Measurements from ENCODE around the gene VSIR. TPM values are rescaled to one million over a fixed set of nuclear protein-coding genes. Genes with fewer than 3 reads are reported as not detected.

Gene VSIR
- total RNA-seq, 1 donor from 2014 or later = 2.9 TPM

GRCh38 chr10:71772832-71773220 is 494 bp downstream of the VSIR start:
- H3K27me3 Mint-ChIP-seq (ENCODE audit: low read depth, unreplicated experiment) = peaks cover 36% of the 10 kb centered on the region
- peaks cover 3% of the 10 kb centered on the region for H3K9me3 Mint-ChIP-seq (ENCODE audit: unreplicated experiment)
- peak overlapping the region; percentile 34 for H3K4me3 Mint-ChIP-seq (ENCODE audit: unreplicated experiment)
- peaks cover 1% of the 10 kb centered on the region for H3K36me3 Mint-ChIP-seq (ENCODE audit: low read depth, unreplicated experiment)
- no peaks in the 10 kb centered on the region for H3K27me3 ChIP-seq (ENCODE audit: insufficient read depth, low read length)
- no peak for FAIRE-seq
- H3K4me1 Mint-ChIP-seq (ENCODE audit: low read depth, unreplicated experiment) = peaks cover 17% of the 10 kb centered on the region
- H3K36me3 ChIP-seq (ENCODE audit: insufficient read depth, low read length) = no peaks in the 10 kb centered on the region
- H3K27ac ChIP-seq (ENCODE audit: low read depth, low read length) = no peak overlapping the region
- H3K4me1 ChIP-seq (ENCODE audit: insufficient read depth, low read length) = peaks cover 22% of the 10 kb centered on the region
- H3K9ac ChIP-seq (ENCODE audit: low read length) = peak overlapping the region; percentile 68
- H3K79me2 ChIP-seq (ENCODE audit: insufficient read depth, low read length) = no peaks in the 10 kb centered on the region
- peak overlapping the region; percentile 82 for H2AFZ ChIP-seq (ENCODE audit: low read depth, low read length)
- peak overlapping the region; percentile 52 for H3K4me3 ChIP-seq (ENCODE audit: insufficient read depth, low read depth, low read length)
- H4K20me1 ChIP-seq (ENCODE audit: insufficient read depth, low read length) = no peaks in the 10 kb centered on the region
- H3K9me3 ChIP-seq (ENCODE audit: insufficient read depth, low read depth, low read length) = no peaks in the 10 kb centered on the region
- H3K4me2 ChIP-seq (ENCODE audit: low read length) = peak overlapping the region; percentile 86
- TF ChIP-seq CTCF (IDR thresholded peaks at IDR 0.05; ENCODE audit: insufficient read depth, low read depth, low read length) (no peak), EZH2 (IDR thresholded peaks at IDR 0.05; ENCODE audit: insufficient read depth, low read length) (no peak)
- no peak for DNase-seq (ENCODE audit: low read depth)
- H3K27ac Mint-ChIP-seq (ENCODE audit: unreplicated experiment) = no peak overlapping the region

GRCh38 chr10:71771821-71772617 is 1.3 kb downstream of the VSIR start:
- Mint-ChIP-seq H3K27ac (ENCODE audit: unreplicated experiment) (peak overlapping the region; percentile 47), H3K36me3 (ENCODE audit: low read depth, unreplicated experiment) (no peaks in the 10 kb centered on the region), H3K27me3 (ENCODE audit: low read depth, unreplicated experiment) (peaks cover 31% of the 10 kb centered on the region), H3K4me1 (ENCODE audit: low read depth, unreplicated experiment) (peaks cover 22% of the 10 kb centered on the region), H3K9me3 (ENCODE audit: unreplicated experiment) (no peaks in the 10 kb centered on the region), H3K4me3 (ENCODE audit: unreplicated experiment) (no peak overlapping the region)
- FAIRE-seq (no peak), DNase-seq (ENCODE audit: low read depth) (peak; percentile 68)
- Histone ChIP-seq H3K4me2 (ENCODE audit: low read length) (peak overlapping the region; percentile 86), H3K36me3 (ENCODE audit: insufficient read depth, low read length) (no peaks in the 10 kb centered on the region), H3K4me3 (ENCODE audit: insufficient read depth, low read depth, low read length) (no peak overlapping the region), H3K27ac (ENCODE audit: low read depth, low read length) (no peak overlapping the region), H3K79me2 (ENCODE audit: insufficient read depth, low read length) (no peaks in the 10 kb centered on the region), H3K4me1 (ENCODE audit: insufficient read depth, low read length) (peaks cover 31% of the 10 kb centered on the region), H3K9ac (ENCODE audit: low read length) (no peak overlapping the region), H3K27me3 (ENCODE audit: insufficient read depth, low read length) (no peaks in the 10 kb centered on the region), H3K9me3 (ENCODE audit: insufficient read depth, low read depth, low read length) (no peaks in the 10 kb centered on the region), H4K20me1 (ENCODE audit: insufficient read depth, low read length) (no peaks in the 10 kb centered on the region), H2AFZ (ENCODE audit: low read depth, low read length) (no peak overlapping the region)
- TF ChIP-seq EZH2 (IDR thresholded peaks at IDR 0.05; ENCODE audit: insufficient read depth, low read length) (no peak), CTCF (IDR thresholded peaks at IDR 0.05; ENCODE audit: insufficient read depth, low read depth, low read length) (no peak)

GRCh38 chr10:71771204-71771603 is 2.1 kb downstream of the VSIR start:
- no peak overlapping the region for H3K4me3 Mint-ChIP-seq (ENCODE audit: unreplicated experiment)

More at GRCh38 chr10:71771204-71771603, 2.1 kb downstream of the VSIR start:
- Histone ChIP-seq H3K27me3 (ENCODE audit: insufficient read depth, low read length) (no peaks in the 10 kb centered on the region), H3K4me1 (ENCODE audit: insufficient read depth, low read length) (peaks cover 38% of the 10 kb centered on the region), H3K4me3 (ENCODE audit: insufficient read depth, low read depth, low read length) (no peak overlapping the region), H3K36me3 (ENCODE audit: insufficient read depth, low read length) (no peaks in the 10 kb centered on the region), H3K9ac (ENCODE audit: low read length) (no peak overlapping the region), H3K4me2 (ENCODE audit: low read length) (no peak overlapping the region), H4K20me1 (ENCODE audit: insufficient read depth, low read length) (no peaks in the 10 kb centered on the region), H2AFZ (ENCODE audit: low read depth, low read length) (no peak overlapping the region), H3K27ac (ENCODE audit: low read depth, low read length) (no peak overlapping the region), H3K79me2 (ENCODE audit: insufficient read depth, low read length) (no peaks in the 10 kb centered on the region), H3K9me3 (ENCODE audit: insufficient read depth, low read depth, low read length) (no peaks in the 10 kb centered on the region)
- Mint-ChIP-seq H3K4me1 (ENCODE audit: low read depth, unreplicated experiment) (peaks cover 29% of the 10 kb centered on the region), H3K36me3 (ENCODE audit: low read depth, unreplicated experiment) (no peaks in the 10 kb centered on the region), H3K27me3 (ENCODE audit: low read depth, unreplicated experiment) (peaks cover 26% of the 10 kb centered on the region), H3K9me3 (ENCODE audit: unreplicated experiment) (no peaks in the 10 kb centered on the region), H3K27ac (ENCODE audit: unreplicated experiment) (no peak overlapping the region)
- FAIRE-seq (no peak), DNase-seq (ENCODE audit: low read depth) (no peak)
- TF ChIP-seq CTCF (IDR thresholded peaks at IDR 0.05; ENCODE audit: insufficient read depth, low read depth, low read length) (no peak), EZH2 (IDR thresholded peaks at IDR 0.05; ENCODE audit: insufficient read depth, low read length) (no peak)

All from astrocyte (in vitro differentiated cells and primary cell).